C4-2B (cell line): ENCODE results near the gene TCAP.

Experiments
- CTCF ChIP-seq: fragments of 450-650 bp; conservative IDR thresholded peaks from 2 replicates; pipeline ENCODE4 v1.5.1; 2017; ENCODE audit warnings: mild to moderate bottlenecking
- ZFX ChIP-seq: fragments of 450-650 bp; IDR thresholded peaks from 2 replicates; pipeline ENCODE4 v1.6.1; 2017

- TF ChIP-seq CTCF (no peak), ZFX (no peak)
Observed at GRCh38 chr17:39670746-39671145, 5.6 kb downstream of the TCAP start.
